ENCODE data around the gene PDIA4. TPM values are rescaled to one million over a fixed set of nuclear protein-coding genes. Genes with fewer than 3 reads are reported as not detected.

PDIA4 gene
- total and polyA plus RNA-seq, 9 donors = 49.6 to 130 (median 72.4) TPM

- no peak overlapping the region for H3K27ac ChIP-seq
- intact Hi-C loops (cut with DNase I) = loop anchor here in 2 of 4 donors (5.0 to 10.0 kb wide), 2 partner anchors 377 to 450 kb away; no protein-coding TSS in a partner anchor
- H3K36me3 ChIP-seq = no peaks in the 10 kb centered on the region
- TF ChIP-seq, protein P1, sequence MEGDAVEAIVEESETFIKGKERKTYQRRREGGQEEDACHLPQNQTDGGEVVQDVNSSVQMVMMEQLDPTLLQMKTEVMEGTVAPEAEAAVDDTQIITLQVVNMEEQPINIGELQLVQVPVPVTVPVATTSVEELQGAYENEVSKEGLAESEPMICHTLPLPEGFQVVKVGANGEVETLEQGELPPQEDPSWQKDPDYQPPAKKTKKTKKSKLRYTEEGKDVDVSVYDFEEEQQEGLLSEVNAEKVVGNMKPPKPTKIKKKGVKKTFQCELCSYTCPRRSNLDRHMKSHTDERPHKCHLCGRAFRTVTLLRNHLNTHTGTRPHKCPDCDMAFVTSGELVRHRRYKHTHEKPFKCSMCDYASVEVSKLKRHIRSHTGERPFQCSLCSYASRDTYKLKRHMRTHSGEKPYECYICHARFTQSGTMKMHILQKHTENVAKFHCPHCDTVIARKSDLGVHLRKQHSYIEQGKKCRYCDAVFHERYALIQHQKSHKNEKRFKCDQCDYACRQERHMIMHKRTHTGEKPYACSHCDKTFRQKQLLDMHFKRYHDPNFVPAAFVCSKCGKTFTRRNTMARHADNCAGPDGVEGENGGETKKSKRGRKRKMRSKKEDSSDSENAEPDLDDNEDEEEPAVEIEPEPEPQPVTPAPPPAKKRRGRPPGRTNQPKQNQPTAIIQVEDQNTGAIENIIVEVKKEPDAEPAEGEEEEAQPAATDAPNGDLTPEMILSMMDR (IDR thresholded peaks at IDR 0.05) = no peak
- TF ChIP-seq EP300 (IDR thresholded peaks at IDR 0.05) (no peak), POLR2A (IDR thresholded peaks at IDR 0.05) (no peak)
- H3K4me1 ChIP-seq (ENCODE audit: insufficient read depth) = no peaks in the 10 kb centered on the region
- no peaks in the 10 kb centered on the region for H3K9me3 ChIP-seq
- no peak overlapping the region for H3K4me3 ChIP-seq
- no peaks in the 10 kb centered on the region for H3K27me3 ChIP-seq
- WGBS, 3 donors = 75 to 90% (median 89%) methylated on average over 8 to 10 of the region's 10 CpGs
- peak in 1 of 5 donors; percentile 3 for DNase-seq
Observed at GRCh38 chr7:148954766-148955165, 73.5 kb downstream of the PDIA4 start.

- Histone ChIP-seq H3K4me1 (ENCODE audit: insufficient read depth) (no peaks in the 10 kb centered on the region), H3K27ac (no peak overlapping the region), H3K9me3 (no peaks in the 10 kb centered on the region), H3K27me3 (no peaks in the 10 kb centered on the region), H3K4me3 (no peak overlapping the region), H3K36me3 (no peaks in the 10 kb centered on the region)
- WGBS, 3 donors = 83 to 88% (median 87%) methylated on average over 3 of the region's 3 CpGs
- intact Hi-C loops (cut with DNase I) = loop anchor here in 1 of 4 donors (10.0 kb wide), 1 partner anchor 449 kb away; no protein-coding TSS in a partner anchor
- no peak for DNase-seq
- TF ChIP-seq EP300 (IDR thresholded peaks at IDR 0.05) (no peak), POLR2A (IDR thresholded peaks at IDR 0.05) (no peak)
- TF ChIP-seq, protein P1 (IDR thresholded peaks at IDR 0.05) = no peak
Observed at GRCh38 chr7:148953676-148954075, 74.6 kb downstream of the PDIA4 start.

Small RNA genes lying within 50 kb of the gene (small RNA-seq; reads per million reads assigned to genes)
- gene COX6B1P1 (not detected), gene RNU6-650P (not detected), gene RNY1 (111 reads per million, percentile 92 among the genes with 10 or more reads in this experiment), gene RNY3 (10.3 reads per million, percentile 84 among the genes with 10 or more reads in this experiment), gene RNY4 (146 reads per million, percentile 92 among the genes with 10 or more reads in this experiment)

Other genes with a start within 250 kb of the PDIA4 start
- 1 to 10 TPM; 2.5 to 5.3 (median 4.0) TPM for gene EZH2, start 144.2 kb downstream of the PDIA4 start, total RNA-seq
- 1 to 10 TPM; 2.8 to 5.6 TPM for gene EZH2, start 144.2 kb downstream of the PDIA4 start, polyA plus RNA-seq
- gene ZNF786, start 62.2 kb upstream of the PDIA4 start, total RNA-seq = 10 to 100 TPM in 2 of 7 donors, 1 to 10 TPM in 5; 3.9 to 11.6 (median 8.7) TPM
- 1 to 10 TPM; 4.3 to 5.3 TPM for gene ZNF786, start 62.2 kb upstream of the PDIA4 start, polyA plus RNA-seq
- 1 to 10 TPM; 1.4 to 4.7 (median 3.8) TPM for gene ZNF425, start 97.8 kb upstream of the PDIA4 start, total RNA-seq
- gene ZNF425, start 97.8 kb upstream of the PDIA4 start, polyA plus RNA-seq = 1 to 10 TPM; 2.9 to 9.0 TPM
- 10 to 100 TPM; 14.9 to 20.6 (median 19.4) TPM for gene ZNF398, start 118.9 kb upstream of the PDIA4 start, total RNA-seq
- 1 to 10 TPM; 5.0 to 9.3 TPM for gene ZNF398, start 118.9 kb upstream of the PDIA4 start, polyA plus RNA-seq
- gene ZNF282, start 167.0 kb upstream of the PDIA4 start, total RNA-seq = 10 to 100 TPM; 14.0 to 30.2 (median 24.5) TPM
- 10 to 100 TPM in 1 of 2 donors, 1 to 10 TPM in 1; 8.0 to 17.6 TPM for gene ZNF282, start 167.0 kb upstream of the PDIA4 start, polyA plus RNA-seq
- gene ZNF212, start 211.1 kb upstream of the PDIA4 start, total RNA-seq = 10 to 100 TPM in 5 of 7 donors, 1 to 10 TPM in 2; 5.4 to 16.0 (median 11.8) TPM
- 10 to 100 TPM in 1 of 2 donors, 1 to 10 TPM in 1; 7.0 to 11.0 TPM for gene ZNF212, start 211.1 kb upstream of the PDIA4 start, polyA plus RNA-seq
- gene ZNF783, start 233.7 kb upstream of the PDIA4 start, total RNA-seq = 10 to 100 TPM; 11.6 to 27.6 (median 21.2) TPM
- 10 to 100 TPM in 1 of 2 donors, 1 to 10 TPM in 1; 5.5 to 12.2 TPM for gene ZNF783, start 233.7 kb upstream of the PDIA4 start, polyA plus RNA-seq